KMS-11 (cell line): Measurements from ENCODE around the gene EPS8L3.
"Not testable (repeated sequence)": the region's sequence is repeated elsewhere in the genome, so short reads cannot be mapped to it uniquely, and the experiment has no call there.

Experiments used
- H2AFZ ChIP-seq: fragments of 200-600 bp; sonication (generic); 2 replicates; pipeline ENCODE4 v1.6.1; 2016; ENCODE audit warnings: antibody characterized with exemption, mixed run types, low read depth
- H3K27ac ChIP-seq: fragments of 200-600 bp; sonication (generic); 2 replicates; pipeline ENCODE4 v1.6.1; 2016; ENCODE audit warnings: mild to moderate bottlenecking, mixed run types
- H3K27me3 ChIP-seq: fragments of 200-600 bp; sonication (generic); 2 replicates; pipeline ENCODE4 v1.6.1; 2017; ENCODE audit warnings: mild to moderate bottlenecking, low read depth, mixed run types, moderate library complexity; ENCODE audit not compliant: insufficient read depth
- H3K36me3 ChIP-seq: fragments of 200-600 bp; sonication (generic); 2 replicates; pipeline ENCODE4 v1.6.1; 2017; ENCODE audit warnings: mild to moderate bottlenecking, mixed run types; ENCODE audit not compliant: insufficient read depth
- H3K4me1 ChIP-seq: fragments of 200-600 bp; sonication (generic); 2 replicates; pipeline ENCODE4 v1.6.1; 2016; ENCODE audit warnings: mild to moderate bottlenecking, low read depth, mixed run types; ENCODE audit not compliant: poor library complexity, severe bottlenecking
- H3K4me2 ChIP-seq: fragments of 200-600 bp; sonication (generic); 2 replicates; pipeline ENCODE4 v1.7.0; 2016; ENCODE audit warnings: mild to moderate bottlenecking, mixed run types
- H3K4me3 ChIP-seq: fragments of 200-600 bp; sonication (generic); IDR thresholded peaks from 2 replicates; pipeline ENCODE4 v1.6.1; 2017; ENCODE audit warnings: low read depth, low read length, mixed read lengths; ENCODE audit not compliant: insufficient read depth
- H3K79me2 ChIP-seq: fragments of 200-600 bp; sonication (generic); 2 replicates; pipeline ENCODE4 v1.6.1; 2016; ENCODE audit warnings: low read depth, mixed run types; ENCODE audit not compliant: insufficient read depth
- H3K9ac ChIP-seq: fragments of 200-600 bp; sonication (generic); 2 replicates; pipeline ENCODE4 v1.6.1; 2016; ENCODE audit warnings: mild to moderate bottlenecking, mixed run types
- H4K20me1 ChIP-seq: fragments of 200-600 bp; sonication (generic); 2 replicates; pipeline ENCODE4 v1.6.1; 2016; ENCODE audit warnings: mild to moderate bottlenecking, mixed run types; ENCODE audit not compliant: insufficient read depth
- CTCF ChIP-seq: fragments of 200-600 bp; sonication (generic); conservative IDR thresholded peaks from 2 replicates; pipeline ENCODE4 v1.6.1; 2017; ENCODE audit warnings: low read depth, mild to moderate bottlenecking, antibody characterized with exemption, low read length, moderate library complexity, mixed read lengths

EPS8L3 gene

GRCh38 chr1:109760581-109761226, 3.0 kb downstream of the EPS8L3 start:
- Histone ChIP-seq H3K79me2 (no peaks in the 10 kb centered on the region), H4K20me1 (no peaks in the 10 kb centered on the region), H3K4me1 (no peaks in the 10 kb centered on the region), H3K9ac (no peak overlapping the region), H3K27me3 (no peaks in the 10 kb centered on the region), H3K4me3 (no peak overlapping the region), H2AFZ (no peak overlapping the region), H3K27ac (no peak overlapping the region), H3K4me2 (no peak overlapping the region), H3K36me3 (no peaks in the 10 kb centered on the region)
- no peak for TF ChIP-seq CTCF

- Histone ChIP-seq H3K79me2 (no peaks in the 10 kb centered on the region), H3K4me2 (no peak overlapping the region), H4K20me1 (no peaks in the 10 kb centered on the region), H3K27me3 (no peaks in the 10 kb centered on the region), H3K4me3 (no peak overlapping the region), H3K4me1 (no peaks in the 10 kb centered on the region), H2AFZ (no peak overlapping the region), H3K27ac (no peak overlapping the region), H3K36me3 (no peaks in the 10 kb centered on the region), H3K9ac (no peak overlapping the region)
- no peak for TF ChIP-seq CTCF
Observed at GRCh38 chr1:109759513-109760334, 4.0 kb downstream of the EPS8L3 start.

GRCh38 chr1:109757936-109758786, 5.6 kb downstream of the EPS8L3 start:
- H3K36me3 ChIP-seq, result no peaks in the 10 kb centered on the region
- no peak overlapping the region for H3K27ac ChIP-seq
- H3K4me1 ChIP-seq, result no peaks in the 10 kb centered on the region
- no peak overlapping the region for H3K4me3 ChIP-seq
- H4K20me1 ChIP-seq, result no peaks in the 10 kb centered on the region
- no peak for TF ChIP-seq CTCF
- H3K79me2 ChIP-seq, result no peaks in the 10 kb centered on the region
- H3K27me3 ChIP-seq, result no peaks in the 10 kb centered on the region
- H3K9ac ChIP-seq, result no peak overlapping the region
- no peak overlapping the region for H3K4me2 ChIP-seq
- H2AFZ ChIP-seq, result no peak overlapping the region

- Histone ChIP-seq H3K4me1 (no peaks in the 10 kb centered on the region), H3K79me2 (no peaks in the 10 kb centered on the region)
- TF ChIP-seq CTCF, result no peak
Observed at GRCh38 chr1:109756848-109757521, 6.7 kb downstream of the EPS8L3 start.

GRCh38 chr1:109756325-109756724, 7.4 kb downstream of the EPS8L3 start:
- H3K4me3 ChIP-seq, H3K4me1 ChIP-seq, H3K4me2 ChIP-seq, H3K9ac ChIP-seq, H3K79me2 ChIP-seq, H3K36me3 ChIP-seq, H3K27me3 ChIP-seq, H4K20me1 ChIP-seq, H2AFZ ChIP-seq, H3K27ac ChIP-seq: not testable (repeated sequence)

More at GRCh38 chr1:109756848-109757521, 6.7 kb downstream of the EPS8L3 start:
- H3K36me3 ChIP-seq, result no peaks in the 10 kb centered on the region
- H3K9ac ChIP-seq, result no peak overlapping the region
- no peak overlapping the region for H3K4me2 ChIP-seq
- no peak overlapping the region for H2AFZ ChIP-seq
- H4K20me1 ChIP-seq, result no peaks in the 10 kb centered on the region
- H3K4me3 ChIP-seq, result no peak overlapping the region
- no peak overlapping the region for H3K27ac ChIP-seq
- no peaks in the 10 kb centered on the region for H3K27me3 ChIP-seq
